ENCODE data around the gene DCC.

The DCC gene

GRCh38 chr18:52377094-52377493 lies 37.1 kb downstream of the DCC start:
- no peak for DNase-seq
- Histone ChIP-seq H3K27me3 (no peaks in the 10 kb centered on the region), H3K4me1 (no peaks in the 10 kb centered on the region), H3K36me3 (no peaks in the 10 kb centered on the region), H3K4me3 (ENCODE audit: low read depth, low read length) (no peak overlapping the region), H3K9me3 (no peaks in the 10 kb centered on the region)
- TF ChIP-seq, protein P1, sequence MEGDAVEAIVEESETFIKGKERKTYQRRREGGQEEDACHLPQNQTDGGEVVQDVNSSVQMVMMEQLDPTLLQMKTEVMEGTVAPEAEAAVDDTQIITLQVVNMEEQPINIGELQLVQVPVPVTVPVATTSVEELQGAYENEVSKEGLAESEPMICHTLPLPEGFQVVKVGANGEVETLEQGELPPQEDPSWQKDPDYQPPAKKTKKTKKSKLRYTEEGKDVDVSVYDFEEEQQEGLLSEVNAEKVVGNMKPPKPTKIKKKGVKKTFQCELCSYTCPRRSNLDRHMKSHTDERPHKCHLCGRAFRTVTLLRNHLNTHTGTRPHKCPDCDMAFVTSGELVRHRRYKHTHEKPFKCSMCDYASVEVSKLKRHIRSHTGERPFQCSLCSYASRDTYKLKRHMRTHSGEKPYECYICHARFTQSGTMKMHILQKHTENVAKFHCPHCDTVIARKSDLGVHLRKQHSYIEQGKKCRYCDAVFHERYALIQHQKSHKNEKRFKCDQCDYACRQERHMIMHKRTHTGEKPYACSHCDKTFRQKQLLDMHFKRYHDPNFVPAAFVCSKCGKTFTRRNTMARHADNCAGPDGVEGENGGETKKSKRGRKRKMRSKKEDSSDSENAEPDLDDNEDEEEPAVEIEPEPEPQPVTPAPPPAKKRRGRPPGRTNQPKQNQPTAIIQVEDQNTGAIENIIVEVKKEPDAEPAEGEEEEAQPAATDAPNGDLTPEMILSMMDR (IDR thresholded peaks at IDR 0.05; ENCODE audit: low read depth, low read length): no peak

DNA sequence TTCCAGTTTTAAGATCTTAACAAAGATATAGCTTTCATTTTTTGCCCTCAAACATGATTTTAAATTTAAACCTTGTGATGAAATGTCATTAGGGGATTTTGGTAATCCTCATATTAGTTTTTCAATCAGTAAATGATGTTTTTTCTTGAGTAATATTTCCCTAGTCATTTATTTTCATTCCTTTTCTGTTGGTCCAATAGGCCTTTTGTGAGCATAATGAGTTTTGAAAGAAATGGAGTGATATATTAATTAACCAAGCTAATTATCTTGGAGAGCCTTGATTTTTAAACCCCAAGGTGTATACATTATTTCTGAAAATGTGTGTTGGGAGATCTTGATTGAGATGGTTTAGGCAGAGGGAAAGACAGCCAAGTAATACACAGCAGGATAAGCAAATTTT lies 46.3 kb downstream of the DCC start:
- TF ChIP-seq, protein P1 (IDR thresholded peaks at IDR 0.05; ENCODE audit: low read depth, low read length): no peak
- no peaks in the 10 kb centered on the region for H3K9me3 ChIP-seq
- H3K4me1 ChIP-seq: no peaks in the 10 kb centered on the region
- H3K27me3 ChIP-seq: no peaks in the 10 kb centered on the region
- no peak overlapping the region for H3K4me3 ChIP-seq (ENCODE audit: low read depth, low read length)
- H3K36me3 ChIP-seq: no peaks in the 10 kb centered on the region
- DNase-seq: no peak

DNA sequence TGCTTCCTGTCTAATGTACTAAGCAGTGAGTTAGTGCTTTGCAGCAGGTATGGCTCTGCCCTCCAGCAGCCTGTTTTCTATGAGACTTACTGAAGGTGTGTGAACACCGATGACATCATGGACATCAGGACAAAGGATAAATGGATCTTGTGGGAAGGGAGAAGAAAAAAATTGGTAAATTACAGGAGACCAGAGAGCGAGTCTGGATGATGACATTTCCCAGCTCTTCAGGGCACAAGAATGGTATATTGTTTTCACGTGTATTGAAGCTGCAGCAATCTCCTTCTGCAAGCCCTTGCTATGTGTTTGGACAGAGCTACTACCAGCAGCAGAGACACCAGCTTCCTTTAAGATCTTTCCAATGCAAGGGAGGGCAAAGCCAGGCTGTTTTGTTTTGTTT lies 47.2 kb downstream of the DCC start:
- no peak overlapping the region for H3K4me3 ChIP-seq (ENCODE audit: low read depth, low read length)
- H3K9me3 ChIP-seq: no peaks in the 10 kb centered on the region
- H3K4me1 ChIP-seq: no peaks in the 10 kb centered on the region
- DNase-seq: no peak
- TF ChIP-seq, protein P1 (IDR thresholded peaks at IDR 0.05; ENCODE audit: low read depth, low read length): no peak
- no peaks in the 10 kb centered on the region for H3K36me3 ChIP-seq
- H3K27me3 ChIP-seq: no peaks in the 10 kb centered on the region

DNA sequence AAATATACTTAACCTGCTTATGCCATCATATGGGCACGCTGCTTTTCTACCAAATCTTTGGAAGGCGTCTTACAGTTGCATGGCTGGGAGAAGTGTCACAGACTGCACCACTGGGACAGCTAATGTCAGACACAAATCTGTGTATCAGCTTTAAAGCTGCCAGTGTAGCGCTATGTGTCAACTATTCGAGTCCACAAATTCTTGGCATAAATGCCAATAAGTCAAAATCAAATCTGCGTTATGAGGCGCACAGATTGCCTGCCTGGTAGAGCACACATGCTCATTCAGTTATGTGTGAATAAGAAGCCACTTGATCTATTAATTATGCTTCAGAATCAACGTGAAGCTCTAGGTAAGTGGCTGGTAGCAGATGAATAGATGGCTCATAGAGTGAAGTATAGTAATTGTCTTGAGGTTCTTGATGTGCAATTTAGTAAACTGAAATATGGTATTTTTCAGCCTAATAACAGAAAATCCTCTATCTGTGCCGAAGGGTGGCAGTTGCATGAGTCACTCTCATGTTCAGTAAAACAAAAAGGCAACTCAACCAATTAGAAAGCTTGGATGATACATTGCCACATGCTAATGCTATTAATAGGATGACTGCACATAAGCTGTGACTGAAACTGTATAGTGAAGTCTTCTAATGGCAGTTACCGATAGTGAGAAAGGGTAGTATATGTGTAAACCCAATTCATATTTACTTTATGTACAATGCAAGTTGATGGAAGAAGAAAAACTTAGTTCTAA lies 52.0 kb downstream of the DCC start:
- no peak for DNase-seq
- Histone ChIP-seq H3K4me1 (no peaks in the 10 kb centered on the region), H3K36me3 (no peaks in the 10 kb centered on the region), H3K27me3 (no peaks in the 10 kb centered on the region), H3K4me3 (ENCODE audit: low read depth, low read length) (no peak overlapping the region), H3K9me3 (no peaks in the 10 kb centered on the region)
- TF ChIP-seq, protein P1 (IDR thresholded peaks at IDR 0.05; ENCODE audit: low read depth, low read length): no peak

GRCh38 chr18:52394602-52395001 lies 54.6 kb downstream of the DCC start:
- no peaks in the 10 kb centered on the region for H3K36me3 ChIP-seq
- H3K27me3 ChIP-seq: no peaks in the 10 kb centered on the region
- no peak overlapping the region for H3K4me3 ChIP-seq (ENCODE audit: low read depth, low read length)
- TF ChIP-seq, protein P1 (IDR thresholded peaks at IDR 0.05; ENCODE audit: low read depth, low read length): no peak
- no peaks in the 10 kb centered on the region for H3K4me1 ChIP-seq
- no peak for DNase-seq
- H3K9me3 ChIP-seq: no peaks in the 10 kb centered on the region

- no peaks in the 10 kb centered on the region for H3K4me1 ChIP-seq
- H3K36me3 ChIP-seq: no peaks in the 10 kb centered on the region
- DNase-seq: no peak
- H3K4me3 ChIP-seq (ENCODE audit: low read depth, low read length): no peak overlapping the region
- TF ChIP-seq, protein P1 (IDR thresholded peaks at IDR 0.05; ENCODE audit: low read depth, low read length): no peak
- no peaks in the 10 kb centered on the region for H3K27me3 ChIP-seq
- H3K9me3 ChIP-seq: no peaks in the 10 kb centered on the region
These were observed 55.3 kb downstream of the DCC start for GRCh38 chr18:52395146-52395852.

Data from BE2C (cell line).